Activated naive CD4-positive, alpha-beta T cell treated with anti-CD3 and anti-CD28 coated beads, Interleukin-2, amount 50 U/mL, for 72 hours (primary cell): Measurements from ENCODE around the gene NUTM2D. TPM values are rescaled to one million over a fixed set of nuclear protein-coding genes. Genes with fewer than 3 reads are reported as not detected.
"Not testable (repeated sequence)": the region's sequence is repeated elsewhere in the genome, so short reads cannot be mapped to it uniquely, and the experiment has no call there.

Experiments used
- ATAC-seq, 2 donors: fragments of 150-1000 bp; cut with Tn5 transposase; 2 replicates each; pipeline ENCODE4 v1.10.0; 2021; ENCODE audit warnings: mild to moderate bottlenecking in 2 of 2, moderate library complexity in 2 of 2
- DNase-seq, 2 donors: peaks; one replicate each; pipeline ENCODE4 v3.0.0; 2021 to 2022; ENCODE audit warnings: low spot score in 2 of 2
- H3K27ac Mint-ChIP-seq, 2 donors: one replicate each; pipeline ENCODE4 v1.8.0; 2022; ENCODE audit warnings: mild to moderate bottlenecking in 2 of 2, mixed read lengths in 2 of 2
- H3K36me3 Mint-ChIP-seq, 2 donors: one replicate each; pipeline ENCODE4 v1.8.0; 2022; ENCODE audit warnings: mixed read lengths in 2 of 2
- H3K9me3 Mint-ChIP-seq, 2 donors: one replicate each; pipeline ENCODE4 v1.8.0; 2022; ENCODE audit warnings: mixed read lengths in 2 of 2
- total RNA-seq, 2 donors: library from RNA; stranded (reverse); gene quantifications; one replicate each; pipeline ENCODE4 v1.2.3, GENCODE V29; 2022

The NUTM2D gene
- total RNA-seq, 2 donors from 2014 or later = 0.20 to 1.4 TPM

DNA sequence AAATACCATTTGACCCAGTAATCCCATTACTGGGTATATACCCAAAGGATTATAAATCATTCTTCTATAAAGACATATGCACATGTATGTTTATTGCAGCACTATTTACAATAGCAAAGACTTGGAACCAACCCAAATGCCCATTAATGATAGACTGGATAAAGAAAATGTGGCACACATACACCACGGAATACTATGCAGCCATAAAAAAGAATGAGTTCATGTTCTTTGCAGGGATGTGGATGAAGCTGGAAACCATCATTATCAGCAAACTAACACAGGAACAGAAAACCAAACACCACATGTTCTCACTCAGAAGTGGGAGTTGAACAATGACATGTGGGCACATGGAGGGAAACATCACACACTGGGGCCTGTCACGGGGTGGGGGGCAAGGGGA is 7.4 kb upstream of the NUTM2D start:
- not testable (repeated sequence) for H3K36me3 Mint-ChIP-seq, DNase-seq, ATAC-seq, H3K27ac Mint-ChIP-seq, H3K9me3 Mint-ChIP-seq

GRCh38 chr10:87352825-87353224 is 4.7 kb upstream of the NUTM2D start:
- H3K27ac Mint-ChIP-seq, H3K9me3 Mint-ChIP-seq: not testable (repeated sequence)

GRCh38 chr10:87355110-87355509 is 2.4 kb upstream of the NUTM2D start:
- DNase-seq, H3K36me3 Mint-ChIP-seq, H3K9me3 Mint-ChIP-seq, ATAC-seq, H3K27ac Mint-ChIP-seq: not testable (repeated sequence)

More at GRCh38 chr10:87352825-87353224, 4.7 kb upstream of the NUTM2D start:
- not testable (repeated sequence) for DNase-seq, ATAC-seq, H3K36me3 Mint-ChIP-seq

GRCh38 chr10:87358159-87358558 is 615 bp downstream of the NUTM2D start:
- not testable (repeated sequence) for DNase-seq, H3K9me3 Mint-ChIP-seq, H3K27ac Mint-ChIP-seq, ATAC-seq, H3K36me3 Mint-ChIP-seq

- not testable (repeated sequence) for ATAC-seq, H3K9me3 Mint-ChIP-seq, H3K27ac Mint-ChIP-seq, DNase-seq, H3K36me3 Mint-ChIP-seq
These were observed 12.1 kb downstream of the NUTM2D start for GRCh38 chr10:87369514-87370112.

DNA sequence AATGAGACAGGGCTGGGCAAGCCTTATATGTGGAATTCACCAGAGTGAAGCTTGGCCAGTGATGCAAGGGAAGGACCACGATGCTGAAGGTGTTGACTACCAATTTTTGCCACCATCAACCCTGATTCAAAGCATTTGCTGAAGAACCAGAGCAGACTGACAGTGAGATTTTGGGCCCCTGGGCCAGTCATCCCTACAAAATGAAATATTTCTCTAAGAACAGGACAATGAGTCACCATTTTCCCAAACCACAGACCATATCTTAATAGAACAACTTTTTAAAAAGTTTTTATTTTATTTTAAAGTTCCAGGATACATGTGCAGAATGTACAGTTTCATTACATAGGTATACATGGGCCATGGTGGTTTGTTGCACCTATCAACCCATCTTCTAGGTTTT is 16.5 kb downstream of the NUTM2D start:
- not testable (repeated sequence) for DNase-seq, ATAC-seq, H3K9me3 Mint-ChIP-seq, H3K36me3 Mint-ChIP-seq, H3K27ac Mint-ChIP-seq

DNA sequence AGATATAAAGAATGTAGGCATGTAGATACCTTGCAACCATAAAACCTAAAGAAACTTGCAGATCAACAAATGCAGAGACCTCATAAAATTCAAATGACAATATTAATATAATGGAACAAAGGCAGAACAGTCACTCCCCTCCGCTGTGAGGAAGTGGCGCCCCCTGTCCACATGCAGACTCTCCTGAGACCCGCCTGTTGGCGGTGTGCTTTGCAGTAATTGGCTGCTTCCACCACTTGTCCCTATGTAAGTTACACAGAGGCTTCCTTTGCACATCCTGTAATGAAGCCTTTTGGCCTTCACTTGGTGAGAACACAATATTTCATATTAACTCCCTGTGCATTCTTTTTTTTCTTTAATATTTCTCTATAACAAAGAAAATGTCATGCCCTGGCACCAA is 21.6 kb downstream of the NUTM2D start:
- not testable (repeated sequence) for H3K36me3 Mint-ChIP-seq, ATAC-seq, DNase-seq, H3K27ac Mint-ChIP-seq, H3K9me3 Mint-ChIP-seq

DNA sequence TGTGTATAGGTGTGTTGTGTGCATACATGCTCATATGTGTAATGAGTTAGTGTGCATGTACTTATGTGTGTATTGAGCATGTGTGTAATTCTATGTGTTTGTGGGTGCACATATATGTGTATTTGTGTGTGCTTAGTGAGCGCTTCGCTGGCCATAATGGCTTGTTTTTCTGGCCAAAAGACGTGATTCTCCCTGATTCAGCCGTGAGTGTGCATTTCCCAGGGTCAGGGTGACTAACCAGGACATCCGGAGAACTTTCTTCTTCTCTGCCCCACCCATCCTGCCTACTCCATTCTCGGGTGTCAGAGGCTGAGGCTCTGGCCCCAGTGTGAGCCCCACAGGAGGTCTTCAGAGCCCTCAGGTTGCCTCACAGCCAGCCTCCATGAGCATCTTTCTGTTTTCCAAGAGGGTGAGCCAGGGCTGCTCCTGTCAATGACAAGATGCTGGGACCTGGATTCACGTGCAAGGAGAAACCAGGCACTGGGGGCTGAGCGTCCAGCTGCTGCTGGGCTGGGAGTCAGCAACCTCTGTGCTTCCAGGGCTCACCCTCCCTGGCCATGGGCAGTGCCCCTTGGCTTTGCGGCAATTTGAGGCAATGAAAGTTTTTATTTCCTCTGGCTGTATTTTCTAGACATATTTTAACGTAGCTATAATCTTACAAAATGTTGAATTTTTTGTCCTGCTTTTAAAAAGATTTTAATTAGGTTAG is 25.8 kb downstream of the NUTM2D start:
- not testable (repeated sequence) for H3K36me3 Mint-ChIP-seq, DNase-seq, H3K27ac Mint-ChIP-seq, H3K9me3 Mint-ChIP-seq, ATAC-seq

GRCh38 chr10:87384283-87384682 is 26.7 kb downstream of the NUTM2D start:
- not testable (repeated sequence) for H3K27ac Mint-ChIP-seq, H3K36me3 Mint-ChIP-seq, ATAC-seq, H3K9me3 Mint-ChIP-seq, DNase-seq

- DNase-seq, H3K27ac Mint-ChIP-seq: not testable (repeated sequence)
- peak; percentile 63 to 75 for ATAC-seq
These were observed 28.3 kb downstream of the NUTM2D start for GRCh38 chr10:87385762-87386360.

GRCh38 chr10:87391360-87391759 is 33.8 kb downstream of the NUTM2D start:
- not testable (repeated sequence) for ATAC-seq, H3K36me3 Mint-ChIP-seq, H3K9me3 Mint-ChIP-seq, DNase-seq, H3K27ac Mint-ChIP-seq

More at GRCh38 chr10:87385762-87386360, 28.3 kb downstream of the NUTM2D start:
- H3K9me3 Mint-ChIP-seq, H3K36me3 Mint-ChIP-seq: not testable (repeated sequence)

GRCh38 chr10:87396206-87396605 is 38.7 kb downstream of the NUTM2D start:
- ATAC-seq, DNase-seq, H3K36me3 Mint-ChIP-seq, H3K27ac Mint-ChIP-seq, H3K9me3 Mint-ChIP-seq: not testable (repeated sequence)

DNA sequence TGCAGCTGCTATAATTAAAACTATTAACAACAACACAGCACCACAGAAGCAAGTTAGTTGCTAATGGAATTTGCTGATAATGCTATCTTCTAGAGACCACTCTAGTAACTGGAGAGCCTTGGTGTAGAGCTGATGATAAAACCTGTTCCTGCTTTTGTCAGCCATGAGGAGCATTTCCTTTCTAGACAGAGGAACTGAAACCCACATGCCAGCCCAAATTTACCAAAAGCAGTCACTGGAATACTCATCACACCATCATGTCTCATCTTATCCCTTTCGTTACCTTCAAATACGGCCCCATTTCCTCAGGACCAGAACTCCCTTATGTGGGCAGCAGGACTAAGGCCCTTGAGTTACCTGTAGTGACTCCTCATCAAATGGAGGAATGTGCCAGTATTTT is 40.9 kb downstream of the NUTM2D start:
- DNase-seq, H3K9me3 Mint-ChIP-seq: not testable (repeated sequence)

DNA sequence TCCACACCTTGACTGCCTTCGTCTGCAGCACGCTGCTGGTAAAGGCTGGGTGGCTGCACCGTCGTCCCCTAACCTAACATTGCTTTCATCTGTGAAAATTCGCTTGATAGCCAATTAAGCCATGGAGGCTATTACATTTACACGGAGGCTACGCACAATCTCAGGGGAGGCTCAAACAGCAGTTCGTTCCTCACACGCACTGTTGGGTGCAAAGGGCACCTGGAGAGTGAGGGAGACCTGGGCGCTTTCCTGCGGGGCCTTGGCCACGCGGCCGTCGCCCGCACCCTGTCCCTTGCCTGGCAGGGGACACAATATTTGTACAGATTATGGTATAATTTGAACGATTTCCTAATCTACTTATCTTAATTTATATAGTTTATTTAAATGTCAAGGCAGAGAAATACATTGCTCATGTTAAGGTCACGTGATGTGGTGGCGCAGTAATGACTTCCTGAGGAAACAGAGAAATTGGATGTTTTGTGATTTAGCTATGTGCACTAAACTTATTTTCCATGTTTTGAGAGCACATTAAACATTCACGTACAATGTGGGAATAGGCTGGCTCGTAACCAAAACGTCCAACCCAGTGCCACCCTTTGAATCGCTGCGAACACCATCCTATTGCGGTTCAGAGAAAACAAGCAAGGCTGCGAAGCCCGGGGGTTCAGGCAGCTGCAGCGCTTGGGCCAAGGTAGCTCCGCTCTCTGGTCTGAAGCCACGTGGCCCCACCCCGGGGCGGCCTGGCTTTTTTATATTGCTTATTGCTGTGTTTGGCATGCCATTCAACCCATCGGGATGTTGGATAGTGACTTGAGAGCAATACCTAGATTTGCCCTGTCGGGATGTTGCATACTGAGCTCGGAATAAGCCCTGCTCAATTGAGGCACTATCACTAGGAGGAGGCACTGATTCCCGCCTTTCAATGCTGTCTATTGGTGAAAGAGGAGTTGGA is 50.2 kb downstream of the NUTM2D start:
- H3K27ac Mint-ChIP-seq, H3K9me3 Mint-ChIP-seq, DNase-seq, H3K36me3 Mint-ChIP-seq: not testable (repeated sequence)
- peak in 1 of 2 donors; percentile 24 for ATAC-seq

More for the DNA sequence above, 40.9 kb downstream of the NUTM2D start:
- not testable (repeated sequence) for H3K36me3 Mint-ChIP-seq, H3K27ac Mint-ChIP-seq
- ATAC-seq = peak in 1 of 2 donors; percentile 33

DNA sequence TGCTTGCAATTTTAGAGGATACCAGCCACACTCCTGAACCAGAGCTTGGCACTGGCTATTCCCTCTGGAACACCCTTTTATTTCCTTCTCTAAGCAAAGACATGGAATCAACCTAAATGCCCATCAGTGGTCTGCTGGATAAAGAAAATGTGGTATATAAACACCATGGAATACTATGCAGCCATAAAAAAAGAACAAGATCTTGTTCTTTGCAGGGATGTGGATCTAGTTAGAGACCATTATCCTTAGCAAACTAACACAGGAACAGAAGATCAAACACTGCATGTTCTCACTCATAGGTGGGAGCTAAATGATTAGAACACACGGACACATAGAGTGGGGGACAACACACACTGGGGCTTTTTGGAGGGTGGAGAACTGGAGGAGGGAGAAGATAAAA is 56.4 kb downstream of the NUTM2D start:
- not testable (repeated sequence) for H3K27ac Mint-ChIP-seq, ATAC-seq, H3K36me3 Mint-ChIP-seq, H3K9me3 Mint-ChIP-seq, DNase-seq
